HL-60/S4 treated with phorbol 12-myristate 13-acetate at 8.2 ng/mL for 4 days and 3 days (cell line): Measurements from ENCODE around the gene PCDHA5.
"Not testable (repeated sequence)": the region's sequence is repeated elsewhere in the genome, so short reads cannot be mapped to it uniquely, and the experiment has no call there.

Experiments used
- in situ Hi-C: fragments of 300-500 bp; cut with MboI; formaldehyde crosslinking; loops from 2 replicates; pipeline ENCODE4 v1.15.0; 2022; ENCODE audit warnings: low sequenced_read_pairs

The PCDHA5 gene

GRCh38 chr5:140822969-140823368 lies 1.6 kb downstream of the PCDHA5 start:
- in situ Hi-C loops = not testable (repeated sequence)

DNA sequence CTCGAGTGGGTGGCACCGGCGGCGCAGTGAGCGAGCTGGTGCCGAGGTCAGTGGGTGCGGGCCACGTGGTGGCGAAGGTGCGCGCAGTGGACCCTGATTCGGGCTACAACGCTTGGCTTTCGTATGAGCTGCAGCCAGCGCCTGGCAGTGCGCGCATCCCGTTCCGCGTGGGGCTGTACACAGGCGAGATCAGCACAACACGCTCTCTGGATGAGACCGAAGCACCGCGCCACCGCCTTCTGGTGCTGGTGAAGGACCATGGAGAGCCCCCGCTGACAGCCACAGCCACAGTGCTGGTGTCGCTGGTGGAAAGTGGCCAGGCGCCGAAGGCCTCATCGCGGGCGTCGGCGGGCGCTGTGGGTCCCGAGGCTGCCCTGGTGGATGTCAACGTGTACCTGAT lies 2.1 kb downstream of the PCDHA5 start:
- in situ Hi-C loops = no loop called here

- in situ Hi-C loops = no loop called here
Measured at GRCh38 chr5:140827704-140828361, 6.4 kb downstream of the PCDHA5 start, which contains the start of gene PCDHA6. TSS of gene PCDHA6 (plus strand) at chr5:140827960. CDS start at chr5:140828092, 132 bp downstream.

DNA sequence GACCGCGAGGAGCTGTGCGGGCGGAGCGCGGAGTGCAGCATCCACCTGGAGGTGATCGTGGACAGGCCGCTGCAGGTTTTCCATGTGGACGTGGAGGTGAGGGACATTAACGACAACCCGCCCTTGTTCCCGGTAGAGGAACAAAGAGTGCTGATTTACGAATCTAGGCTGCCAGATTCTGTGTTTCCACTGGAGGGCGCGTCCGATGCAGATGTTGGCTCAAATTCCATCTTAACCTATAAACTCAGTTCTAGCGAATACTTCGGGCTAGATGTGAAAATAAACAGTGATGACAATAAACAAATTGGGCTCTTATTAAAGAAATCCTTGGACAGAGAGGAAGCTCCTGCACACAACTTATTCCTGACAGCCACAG lies 6.9 kb downstream of the PCDHA5 start:
- in situ Hi-C loops = no loop called here

- in situ Hi-C loops = not testable (repeated sequence)
Measured at GRCh38 chr5:140829511-140830501, 8.4 kb downstream of the PCDHA5 start.

GRCh38 chr5:140833993-140834392 lies 12.6 kb downstream of the PCDHA5 start, which contains the start of gene PCDHA7:
TSS of gene PCDHA7 (plus strand) at chr5:140834269. CDS start at chr5:140834384, 115 bp downstream.
- in situ Hi-C loops = no loop called here

DNA sequence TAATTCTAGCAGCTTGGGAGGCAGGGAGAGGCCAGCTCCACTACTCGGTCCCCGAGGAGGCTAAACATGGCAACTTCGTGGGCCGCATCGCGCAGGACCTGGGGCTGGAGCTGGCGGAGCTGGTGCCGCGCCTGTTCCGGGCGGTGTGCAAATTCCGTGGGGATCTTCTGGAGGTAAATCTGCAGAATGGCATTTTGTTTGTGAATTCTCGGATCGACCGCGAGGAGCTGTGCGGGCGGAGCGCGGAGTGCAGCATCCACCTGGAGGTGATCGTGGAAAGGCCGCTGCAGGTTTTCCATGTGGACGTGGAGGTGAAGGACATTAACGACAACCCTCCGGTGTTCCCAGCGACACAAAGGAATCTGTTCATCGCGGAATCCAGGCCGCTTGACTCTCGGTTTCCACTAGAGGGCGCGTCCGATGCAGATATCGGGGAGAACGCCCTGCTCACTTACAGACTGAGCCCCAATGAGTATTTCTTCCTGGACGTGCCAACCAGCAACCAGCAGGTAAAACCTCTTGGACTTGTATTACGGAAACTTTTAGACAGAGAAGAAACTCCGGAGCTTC lies 13.1 kb downstream of the PCDHA5 start:
- in situ Hi-C loops = not testable (repeated sequence)

GRCh38 chr5:140835622-140836510 lies 14.5 kb downstream of the PCDHA5 start:
- in situ Hi-C loops = no loop called here

- in situ Hi-C loops = no loop called here
Measured at GRCh38 chr5:140840978-140841962, 19.9 kb downstream of the PCDHA5 start, which contains the start of gene PCDHA8. TSS of gene PCDHA8 (plus strand) at chr5:140841187. CDS start at chr5:140841322, 135 bp downstream.

DNA sequence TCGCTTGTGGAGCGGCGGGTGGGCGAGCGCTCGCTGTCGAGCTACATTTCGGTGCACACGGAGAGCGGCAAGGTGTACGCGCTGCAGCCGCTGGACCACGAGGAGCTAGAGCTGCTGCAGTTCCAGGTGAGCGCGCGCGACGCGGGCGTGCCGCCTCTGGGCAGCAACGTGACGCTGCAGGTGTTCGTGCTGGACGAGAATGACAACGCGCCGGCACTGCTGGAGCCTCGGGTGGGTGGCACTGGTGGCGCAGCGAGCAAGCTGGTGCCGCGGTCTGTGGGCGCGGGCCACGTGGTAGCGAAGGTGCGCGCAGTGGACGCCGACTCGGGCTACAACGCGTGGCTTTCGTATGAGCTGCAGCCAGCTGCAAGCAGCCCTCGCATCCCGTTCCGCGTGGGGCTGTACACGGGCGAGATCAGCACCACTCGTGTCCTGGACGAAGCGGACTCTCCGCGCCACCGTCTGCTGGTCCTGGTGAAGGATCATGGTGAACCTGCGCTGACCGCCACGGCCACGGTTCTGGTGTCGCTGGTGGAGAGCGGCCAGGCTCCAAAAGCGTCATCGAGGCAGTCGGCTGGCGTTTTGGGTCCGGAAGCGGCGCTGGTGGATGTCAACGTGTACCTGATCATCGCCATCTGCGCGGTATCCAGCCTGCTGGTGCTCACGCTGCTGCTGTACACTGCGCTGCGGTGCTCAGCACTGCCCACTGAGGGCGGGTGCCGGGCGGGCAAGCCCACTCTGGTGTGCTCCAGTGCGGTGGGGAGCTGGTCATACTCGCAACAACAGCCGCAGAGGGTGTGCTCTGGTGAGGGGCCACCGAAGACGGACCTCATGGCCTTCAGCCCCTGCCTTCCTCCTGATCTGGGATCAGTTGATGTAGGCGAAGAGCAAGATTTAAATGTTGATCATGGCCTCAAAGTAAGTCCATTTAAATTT lies 21.7 kb downstream of the PCDHA5 start:
- in situ Hi-C loops = no loop called here

- in situ Hi-C loops = not testable (repeated sequence)
Measured at GRCh38 chr5:140848139-140849102, 27.0 kb downstream of the PCDHA5 start, which contains the start of gene PCDHA9. TSS of gene PCDHA9 (plus strand) at chr5:140848382. CDS start at chr5:140848496, 114 bp downstream.

- in situ Hi-C loops = not testable (repeated sequence)
Measured at GRCh38 chr5:140849831-140850634, 28.6 kb downstream of the PCDHA5 start.

DNA sequence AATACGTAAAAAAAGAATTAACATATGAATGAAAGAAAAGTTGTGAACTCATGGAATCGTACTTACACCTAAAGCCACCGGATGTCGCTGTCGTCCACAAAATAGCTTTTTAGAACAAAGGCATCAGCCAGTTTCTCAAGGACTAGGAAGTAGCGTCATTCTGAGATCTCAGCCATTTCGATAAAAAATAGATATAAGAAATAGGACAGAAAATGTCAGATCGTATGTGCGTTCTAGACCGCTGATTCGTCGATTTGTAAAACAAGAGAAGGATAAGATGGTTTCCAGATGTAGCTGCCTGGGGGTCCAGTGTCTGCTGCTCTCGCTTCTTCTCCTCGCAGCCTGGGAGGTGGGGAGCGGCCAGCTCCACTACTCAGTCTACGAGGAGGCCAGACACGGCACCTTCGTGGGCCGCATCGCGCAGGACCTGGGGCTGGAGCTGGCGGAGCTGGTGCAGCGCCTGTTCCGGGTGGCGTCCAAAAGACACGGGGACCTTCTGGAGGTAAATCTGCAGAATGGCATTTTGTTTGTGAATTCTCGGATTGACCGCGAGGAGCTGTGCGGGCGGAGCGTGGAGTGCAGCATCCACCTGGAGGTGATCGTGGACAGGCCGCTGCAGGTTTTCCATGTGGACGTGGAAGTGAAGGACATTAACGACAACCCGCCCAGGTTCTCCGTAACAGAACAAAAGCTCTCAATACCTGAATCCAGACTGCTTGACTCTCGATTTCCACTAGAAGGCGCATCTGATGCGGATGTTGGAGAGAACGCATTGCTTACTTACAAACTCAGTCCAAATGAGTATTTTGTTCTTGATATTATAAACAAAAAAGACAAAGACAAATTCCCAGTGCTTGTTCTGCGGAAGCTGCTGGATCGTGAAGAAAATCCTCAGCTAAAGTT lies 34.6 kb downstream of the PCDHA5 start, which contains the start of gene PCDHA10:
Gene PCDHA10 (plus strand): TSS at position 126 of the 903 bp plus-strand sequence. CDS start 152 bp downstream, at position 278.
- in situ Hi-C loops = no loop called here

GRCh38 chr5:140857177-140857986 lies 36.0 kb downstream of the PCDHA5 start:
- in situ Hi-C loops = no loop called here
